Sciatic nerve (tissue), 2 donors: ENCODE measurements around the gene NRAP. TPM values are rescaled to one million over a fixed set of nuclear protein-coding genes. Genes with fewer than 3 reads are reported as not detected.

ENCODE experiments used
- ATAC-seq: fragments of 200-7000 bp; cut with Tn5 transposase; one replicate; pipeline ENCODE4 v1.9.1; 2020; ENCODE audit warnings: mild to moderate bottlenecking, moderate library complexity
- DNase-seq: peaks from one replicate; pipeline ENCODE4 v3.0.0-alpha.2; 2020; ENCODE audit warnings: low spot score
- intact Hi-C: fragments of 100-400 bp; cut with DNase I; formaldehyde crosslinking; loops from one replicate; pipeline ENCODE4 v1.14.2; 2022
- total RNA-seq: library from RNA; stranded (reverse); fragmentation: NEBNext Ultra II Directional; extraction: Animal tissue kit (Norgen Biotek cat#: 25700); gene quantifications from one replicate; pipeline ENCODE4 v1.2.1, GENCODE V29; 2021
- donor health status: DM: no; HTN: no; CAD: no.
- donor health status: DM: no; HTN: no; CAD: no.

The NRAP gene
- total RNA-seq, 1 donor from 2014 or later: not detected

DNA sequence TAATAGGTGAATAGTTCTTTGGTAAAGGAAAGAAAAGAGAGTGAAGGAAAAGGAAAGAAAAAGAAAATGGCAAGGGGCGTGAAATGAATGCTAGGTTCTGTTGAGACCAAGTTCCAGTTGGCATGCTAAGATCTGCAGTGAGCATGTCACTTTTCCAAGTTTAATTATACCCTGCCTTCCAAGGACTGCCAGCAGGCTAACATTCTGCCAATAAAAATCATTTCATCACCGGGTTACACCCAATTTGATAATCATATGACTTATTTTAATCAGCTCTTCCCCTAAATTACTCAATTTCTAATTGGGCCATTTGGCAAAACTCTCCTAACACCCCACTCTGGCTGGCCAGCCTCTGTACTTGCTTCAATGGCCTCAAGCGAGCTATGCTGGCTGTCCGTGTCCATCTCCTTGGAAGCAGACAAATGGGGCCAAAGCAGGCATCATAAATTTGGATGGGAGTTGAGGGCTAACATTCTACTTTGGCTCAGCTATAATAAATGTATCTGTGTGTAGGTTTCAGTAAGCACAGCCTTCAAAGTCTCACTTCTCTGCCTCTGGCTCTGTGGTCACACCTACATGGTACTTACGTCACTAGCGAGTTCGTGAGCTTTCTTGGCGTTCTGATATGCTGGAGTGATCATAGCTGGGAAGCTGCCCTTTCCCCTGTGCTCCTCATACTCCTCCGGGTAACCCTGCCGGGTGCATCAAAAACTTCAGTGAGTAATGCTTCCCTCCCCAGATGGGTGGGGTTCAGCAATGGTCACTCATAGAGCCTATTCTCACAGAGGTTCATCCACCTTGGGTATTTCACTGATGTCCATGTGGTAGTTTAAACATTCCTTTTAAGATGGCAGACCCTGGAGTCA, 17.3 kb downstream of the NRAP start:
- DNase-seq (no peak), ATAC-seq (peak; percentile 42)
- intact Hi-C loops: no loop called here

DNA sequence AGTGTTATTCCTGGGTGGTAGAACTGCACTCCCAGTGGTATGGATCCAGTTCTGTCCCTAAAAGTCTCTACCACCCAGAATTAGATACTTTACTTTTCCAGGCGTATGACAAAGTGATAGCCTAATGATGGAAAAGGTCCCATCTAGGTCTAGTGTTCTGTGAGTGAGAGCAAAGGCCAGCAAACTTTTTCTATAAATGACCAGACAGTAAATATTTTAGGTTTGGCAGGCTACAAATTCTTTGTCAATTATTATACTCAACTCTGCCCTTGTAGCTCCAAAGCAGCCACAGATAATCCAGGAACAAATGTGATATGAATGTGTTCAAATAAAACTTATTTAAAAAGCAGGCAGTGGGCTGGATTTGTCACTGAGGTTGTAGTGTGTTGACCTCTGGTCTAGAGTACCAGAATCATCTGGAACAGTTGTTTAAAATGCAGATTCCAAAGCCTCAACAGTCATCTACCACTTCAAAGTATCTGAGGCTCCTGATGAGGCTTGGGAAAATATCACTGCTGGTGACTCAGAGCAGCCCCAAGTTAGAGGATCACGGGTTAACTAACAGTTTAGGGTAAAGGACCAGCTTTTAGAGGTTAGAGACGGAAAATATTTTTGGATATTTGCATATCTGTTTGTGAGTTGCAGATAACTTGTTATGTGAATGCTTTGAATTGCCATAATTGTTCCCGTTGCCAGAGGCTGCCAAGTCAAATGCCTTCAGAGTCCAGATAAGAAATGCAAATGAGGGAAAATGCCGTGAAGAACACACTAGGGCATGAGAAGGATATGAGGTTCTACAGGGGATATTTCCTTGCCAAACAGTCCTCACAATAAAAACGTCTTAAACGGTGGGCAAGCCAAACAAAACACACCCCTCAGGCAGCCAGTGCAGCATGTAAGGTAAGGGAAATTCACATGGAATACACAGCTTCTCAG, 19.4 kb downstream of the NRAP start:
- intact Hi-C loops: no loop called here
- no peak for ATAC-seq
- DNase-seq: no peak

DNA sequence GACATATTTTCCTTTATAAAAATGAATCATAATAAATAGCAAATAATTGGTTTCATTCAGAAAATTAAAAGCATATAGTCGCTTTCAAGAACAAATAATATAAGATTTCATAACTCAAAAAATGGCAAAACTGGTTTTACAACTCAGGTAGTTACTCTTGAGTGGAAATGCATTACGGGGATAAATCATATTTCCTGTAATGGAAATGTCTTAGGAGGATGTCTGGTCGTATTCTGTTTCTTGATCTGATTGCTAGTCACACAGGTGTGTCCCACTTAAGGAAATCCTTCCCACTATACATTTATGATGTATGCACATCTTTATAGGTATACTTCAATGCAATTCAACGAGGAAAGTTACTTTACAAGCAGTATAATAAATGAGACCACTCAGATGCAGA, 20.7 kb downstream of the NRAP start:
- ATAC-seq (no peak), DNase-seq (no peak)
- intact Hi-C loops: no loop called here

DNA sequence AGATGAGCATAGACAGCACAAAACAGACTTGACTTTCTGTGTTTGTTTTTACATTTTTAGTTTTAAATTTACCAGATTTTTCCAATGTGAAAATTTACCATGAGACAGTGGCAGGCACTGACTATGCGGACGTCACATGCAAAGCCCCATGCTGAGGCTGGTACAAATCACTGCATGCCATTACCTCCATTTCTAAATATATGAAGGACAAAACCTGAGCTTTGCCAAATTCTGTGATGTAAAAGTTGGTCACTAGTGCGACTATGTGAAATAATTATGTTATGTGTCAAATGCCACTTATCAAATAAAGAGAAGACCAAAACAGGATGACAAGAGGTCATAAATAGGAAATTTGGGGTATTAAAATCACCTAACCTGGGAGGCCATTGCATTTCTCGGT, 22.1 kb downstream of the NRAP start:
- ATAC-seq: no peak
- no peak for DNase-seq
- intact Hi-C loops: no loop called here

DNA sequence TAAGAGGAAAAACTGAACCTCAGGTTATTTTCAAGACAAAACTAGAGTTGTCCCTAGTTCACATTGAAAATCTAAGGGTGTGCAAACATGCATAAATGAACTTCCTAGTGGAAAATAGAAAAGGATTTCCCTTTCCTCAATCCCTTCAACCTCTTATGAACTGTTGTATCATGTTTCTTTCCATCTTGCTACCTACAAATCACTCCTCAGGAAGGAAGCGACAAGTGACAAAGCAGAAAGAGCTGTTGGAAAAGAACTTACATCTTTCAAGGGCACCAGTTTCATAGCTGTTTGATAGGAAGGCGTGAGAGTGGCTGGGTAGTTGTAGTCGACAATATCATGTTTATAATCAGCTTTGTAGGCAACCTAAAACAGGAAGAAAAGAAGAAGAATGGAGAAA, 23.9 kb downstream of the NRAP start:
- DNase-seq (no peak), ATAC-seq (no peak)
- intact Hi-C loops: no loop called here

DNA sequence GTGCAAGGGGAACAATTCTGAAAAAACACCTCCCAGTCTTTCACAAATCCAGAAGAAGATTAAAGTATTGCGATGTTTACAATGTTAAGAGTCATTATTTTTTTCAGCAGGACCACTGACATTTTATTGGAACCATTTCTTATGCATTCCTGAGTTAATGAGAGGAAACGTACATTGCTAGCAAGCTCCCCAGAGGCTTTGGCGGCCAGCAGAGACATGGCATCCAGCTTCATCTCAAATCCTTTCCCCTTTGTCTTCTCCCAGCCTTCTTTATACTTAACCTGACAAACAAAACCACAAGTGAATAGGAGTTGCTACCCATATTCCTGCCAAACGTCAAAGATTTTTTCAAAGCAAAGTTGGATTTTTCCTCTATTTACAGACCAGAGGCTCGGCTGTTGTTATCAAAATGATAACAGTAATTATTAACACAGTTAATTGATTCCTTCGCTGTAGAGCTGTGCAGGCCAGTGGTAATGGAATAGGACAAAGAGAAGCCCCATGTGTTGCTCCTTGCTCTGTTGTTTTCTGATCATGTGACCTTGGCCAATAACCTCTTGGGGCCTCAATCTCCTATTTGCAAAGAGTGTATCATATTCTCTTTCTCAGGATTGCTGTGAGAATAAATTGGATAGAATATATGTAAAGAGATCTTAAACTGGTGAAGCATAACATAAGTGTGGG, 32.0 kb downstream of the NRAP start:
- DNase-seq (no peak), ATAC-seq (no peak)
- intact Hi-C loops: no loop called here

DNA sequence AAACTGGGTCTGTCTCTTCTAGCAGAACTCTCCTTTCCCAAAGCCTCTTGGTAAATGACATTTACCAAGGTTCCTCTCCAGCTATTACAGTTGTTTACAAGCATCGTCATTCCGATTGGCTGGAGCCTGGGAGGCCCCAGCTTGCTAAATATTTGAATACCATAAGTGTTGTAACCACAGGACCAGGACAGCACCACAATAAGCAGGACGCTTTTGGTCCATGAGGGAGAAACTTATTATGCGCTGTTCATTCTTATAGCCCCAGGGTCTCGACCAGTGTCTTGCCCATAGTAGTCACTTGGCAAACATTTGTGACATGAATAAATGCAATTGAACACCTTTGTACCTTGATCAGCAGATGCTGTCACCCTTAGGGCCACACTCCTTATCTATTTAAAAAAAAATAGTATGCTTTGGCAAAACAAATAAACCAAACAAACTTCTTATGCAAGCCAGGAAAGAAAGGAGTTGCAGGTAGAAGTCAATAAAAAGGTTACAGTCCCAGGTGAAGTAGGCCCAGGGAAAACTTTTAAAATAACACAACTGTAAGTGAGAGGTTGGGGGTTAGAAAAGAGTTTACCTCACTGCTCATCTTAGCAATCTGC, 32.8 kb downstream of the NRAP start:
- intact Hi-C loops: no loop called here
- no peak for ATAC-seq
- no peak for DNase-seq

DNA sequence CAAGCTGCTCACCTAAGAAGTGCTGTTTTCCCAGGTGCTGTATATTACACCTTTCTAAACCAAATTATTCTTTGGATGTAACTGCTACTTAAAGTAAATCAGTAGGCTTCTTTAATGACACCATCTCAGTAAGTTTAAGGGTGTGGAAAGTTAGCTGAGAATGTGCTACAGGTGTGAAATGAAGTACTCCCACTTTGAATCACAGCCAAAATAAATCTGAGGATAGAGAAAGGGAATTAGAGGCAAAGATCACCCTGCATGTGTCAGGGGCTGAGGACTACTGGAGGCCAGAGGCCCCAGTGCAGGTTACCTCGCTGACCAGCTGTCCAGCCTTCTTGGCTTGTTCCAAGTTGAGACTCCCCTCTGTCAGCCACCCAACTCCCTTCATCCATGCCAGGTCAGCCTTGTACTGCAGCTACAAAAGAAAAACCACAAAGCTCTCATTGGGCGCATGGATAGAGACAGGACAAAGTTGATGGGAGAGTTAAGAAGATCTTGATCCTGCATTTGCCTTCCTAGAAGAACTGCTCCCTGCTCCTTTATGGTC, 35.2 kb downstream of the NRAP start:
- ATAC-seq (no peak), DNase-seq (no peak)
- intact Hi-C loops: no loop called here

DNA sequence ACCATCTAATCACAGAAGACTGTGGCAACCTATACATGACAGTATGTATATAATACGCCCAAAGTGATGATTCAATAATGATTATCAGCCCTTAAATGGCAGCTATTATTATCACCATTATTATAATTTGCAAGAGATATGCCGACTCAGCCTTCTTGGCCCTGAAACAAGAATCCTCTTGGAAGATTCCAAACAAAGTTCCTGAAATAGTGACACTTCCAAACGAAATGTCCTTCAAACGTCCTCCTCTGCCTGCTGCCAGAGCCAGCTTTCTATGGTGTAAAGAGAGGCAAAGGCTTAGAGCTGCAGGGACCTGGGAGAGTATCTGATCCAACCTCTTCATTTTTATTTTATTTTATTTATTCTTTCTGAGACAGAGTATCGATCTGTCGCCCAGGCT, 36.0 kb downstream of the NRAP start:
- no peak for DNase-seq
- no peak for ATAC-seq
- intact Hi-C loops: no loop called here

DNA sequence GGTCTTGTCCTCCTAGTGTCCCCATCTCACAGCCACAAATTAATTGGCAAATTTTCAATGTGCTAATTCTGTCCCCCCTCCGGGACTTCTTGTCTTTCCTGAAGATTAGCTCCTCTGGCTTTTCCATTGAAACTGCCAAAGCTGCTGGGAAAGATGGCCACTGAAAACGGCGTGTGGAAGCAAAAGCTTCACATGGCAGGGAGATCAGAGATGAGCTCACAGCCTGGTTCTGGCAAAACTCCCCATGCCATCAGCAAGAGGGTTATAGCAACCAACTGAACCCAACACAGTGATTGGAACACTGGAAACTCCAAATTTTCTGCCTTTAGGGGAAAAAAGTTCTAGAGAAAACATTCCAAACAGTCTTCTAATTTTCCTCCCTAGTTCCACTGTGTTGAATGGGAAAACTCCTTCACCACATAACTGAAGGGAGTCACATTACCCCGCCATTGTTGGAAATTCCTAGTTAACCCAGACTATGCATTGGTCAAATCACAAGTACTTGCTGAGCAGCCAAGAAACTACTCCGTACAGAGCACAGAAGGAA, 37.0 kb downstream of the NRAP start:
- DNase-seq (no peak), ATAC-seq (no peak)
- intact Hi-C loops: no loop called here

DNA sequence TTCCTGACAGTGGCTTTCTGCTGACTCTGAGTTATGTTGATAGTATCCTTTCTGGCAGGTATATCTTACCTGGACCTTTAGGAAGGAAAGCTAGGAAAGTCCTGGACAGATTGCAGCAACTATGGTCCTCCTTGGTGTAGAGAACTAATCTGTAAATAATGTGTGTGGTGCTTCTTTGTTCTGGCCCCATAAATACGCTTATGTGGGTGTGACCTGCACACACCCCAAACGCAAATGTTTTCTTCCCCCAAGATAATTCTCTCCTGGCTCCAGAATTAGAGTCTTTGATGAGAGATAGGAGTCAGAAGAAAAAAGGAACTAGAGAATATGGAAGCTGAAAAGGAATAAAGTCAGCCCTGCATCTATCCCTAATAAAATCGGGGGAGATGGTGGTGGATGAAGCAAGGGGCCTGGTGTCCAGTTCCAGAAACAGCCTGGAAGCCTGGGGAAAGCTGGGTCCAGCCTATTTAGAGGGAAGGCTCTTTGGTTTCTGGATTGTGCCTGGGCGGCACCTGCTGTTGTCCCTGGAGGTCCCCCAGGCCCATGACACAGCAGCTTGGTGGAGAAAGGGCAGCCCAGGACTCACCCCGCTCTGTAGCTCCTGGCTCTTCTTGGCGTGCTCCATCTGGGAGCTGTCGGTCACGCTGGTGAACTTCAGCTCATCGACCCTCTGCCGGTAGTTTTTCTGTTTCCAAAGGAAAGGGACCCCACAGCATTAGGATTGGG, 38.2 kb downstream of the NRAP start:
- DNase-seq: no peak
- intact Hi-C loops: no loop called here
- ATAC-seq: no peak

DNA sequence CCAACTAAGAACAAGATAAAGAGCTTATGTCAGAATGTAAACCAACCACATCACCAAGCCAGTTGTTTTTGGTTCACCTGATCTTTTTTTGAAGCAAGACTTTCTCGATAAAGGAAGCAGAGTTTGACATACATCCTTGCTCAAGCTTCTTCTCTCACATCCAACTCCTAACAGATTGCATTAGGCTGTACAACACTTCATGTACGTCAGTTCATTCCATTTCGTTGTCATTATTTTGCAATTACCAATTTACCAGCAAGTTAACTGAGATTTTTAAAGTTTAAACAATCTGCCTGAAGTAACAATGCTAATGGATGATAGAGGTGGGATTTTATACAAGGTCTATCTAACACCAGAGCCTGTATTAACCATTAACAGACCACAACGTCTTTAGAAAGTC, 41.0 kb downstream of the NRAP start:
- DNase-seq (no peak), ATAC-seq (no peak)
- intact Hi-C loops: no loop called here

DNA sequence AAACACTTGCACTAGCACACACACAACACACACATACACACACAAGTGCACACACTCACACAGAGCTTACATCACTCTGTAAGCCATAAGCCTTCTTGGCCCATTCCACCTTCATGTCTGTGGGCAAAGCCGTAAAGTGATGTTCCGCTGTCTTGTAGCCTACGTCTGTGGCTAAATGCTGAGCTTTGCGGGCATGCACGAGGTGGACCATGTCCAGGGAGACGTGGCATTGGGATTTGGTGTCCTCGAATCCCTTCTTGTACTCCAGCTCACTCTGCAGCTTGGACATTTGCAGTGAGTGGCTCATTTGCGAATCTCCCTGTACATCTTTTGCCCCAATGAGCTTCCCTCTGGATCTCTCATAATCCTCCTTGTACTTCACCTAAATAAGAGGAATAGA, 42.0 kb downstream of the NRAP start:
- intact Hi-C loops: no loop called here
- no peak for ATAC-seq
- DNase-seq: no peak

DNA sequence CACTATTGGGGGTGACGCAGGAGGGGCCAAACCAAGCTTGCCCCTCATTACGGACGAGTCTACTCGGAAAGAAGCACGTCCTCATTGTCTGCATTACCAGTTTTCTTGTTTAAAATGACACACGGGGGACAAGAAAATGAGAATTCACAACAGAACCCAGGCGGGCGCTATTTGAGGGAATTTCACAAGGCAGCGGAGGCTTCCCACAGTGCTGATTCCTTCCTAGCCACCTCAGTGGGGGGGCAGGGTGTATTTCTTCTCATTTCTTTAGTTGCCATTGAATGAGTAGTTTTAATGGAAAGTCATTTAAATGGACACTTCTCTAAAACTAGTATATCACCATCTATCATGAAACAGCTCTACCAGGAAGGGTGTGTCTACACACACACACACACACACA, 42.9 kb downstream of the NRAP start:
- DNase-seq: no peak
- intact Hi-C loops: no loop called here
- ATAC-seq: no peak

DNA sequence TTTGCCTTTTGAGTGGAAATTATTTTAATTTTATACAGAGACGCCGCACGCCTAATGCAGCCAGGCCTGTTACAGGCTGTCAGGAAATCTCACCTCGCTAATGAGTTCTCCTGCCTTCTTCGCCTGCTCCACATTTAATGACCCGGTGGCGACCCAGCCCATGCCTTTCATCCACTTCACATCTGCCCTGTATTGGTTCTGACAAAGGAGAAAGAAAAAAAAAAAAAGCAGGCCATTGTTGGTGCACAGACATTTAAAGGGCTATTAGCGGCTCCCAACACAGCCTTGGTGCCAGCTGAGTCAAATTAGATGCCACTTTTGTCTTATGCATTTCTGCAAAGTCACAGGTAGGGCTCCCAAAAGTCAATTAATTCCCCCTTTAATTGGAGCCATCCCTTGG, 43.3 kb downstream of the NRAP start:
- no peak for DNase-seq
- intact Hi-C loops: no loop called here
- ATAC-seq: no peak

DNA sequence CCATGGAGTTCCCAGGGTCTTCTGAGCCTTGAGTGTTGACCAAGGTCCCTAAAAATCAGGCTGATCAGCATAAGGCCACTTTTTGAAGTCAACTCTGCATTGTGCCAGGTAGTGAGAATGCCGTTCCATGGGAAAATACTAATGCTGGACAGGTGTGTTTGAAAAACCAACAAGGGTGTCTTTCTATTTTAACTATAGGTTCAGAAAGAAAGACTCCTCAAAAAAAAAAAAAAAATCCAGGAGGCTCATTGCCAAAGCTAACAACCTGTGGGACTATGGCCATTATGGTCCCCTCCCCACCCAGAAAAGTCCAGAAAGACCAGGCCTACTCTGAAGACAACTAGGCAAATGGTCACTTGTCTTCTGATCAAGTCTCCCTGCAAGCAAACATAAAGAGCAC, 44.4 kb downstream of the NRAP start:
- intact Hi-C loops: no loop called here
- ATAC-seq (no peak), DNase-seq (no peak)

DNA sequence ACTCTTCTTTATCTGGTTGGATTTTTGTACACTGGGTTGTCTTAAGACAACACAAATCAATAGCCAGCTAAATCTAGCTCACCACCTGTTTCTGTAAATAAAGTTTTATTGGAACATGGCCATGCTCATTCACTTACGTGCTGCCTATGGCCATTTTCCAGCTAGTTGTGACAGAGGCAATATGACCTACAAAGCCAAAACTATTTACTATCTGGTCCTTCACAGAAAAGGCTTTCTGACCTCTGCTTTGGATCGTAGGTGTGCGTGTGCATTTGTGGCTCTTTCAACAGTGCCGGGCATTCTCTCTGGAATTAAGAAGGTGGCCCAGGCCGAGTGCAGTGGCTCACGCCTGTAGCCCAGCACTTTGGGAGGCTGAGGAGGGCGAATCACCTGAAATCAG, 45.5 kb downstream of the NRAP start:
- ATAC-seq (no peak), DNase-seq (no peak)
- intact Hi-C loops: no loop called here

DNA sequence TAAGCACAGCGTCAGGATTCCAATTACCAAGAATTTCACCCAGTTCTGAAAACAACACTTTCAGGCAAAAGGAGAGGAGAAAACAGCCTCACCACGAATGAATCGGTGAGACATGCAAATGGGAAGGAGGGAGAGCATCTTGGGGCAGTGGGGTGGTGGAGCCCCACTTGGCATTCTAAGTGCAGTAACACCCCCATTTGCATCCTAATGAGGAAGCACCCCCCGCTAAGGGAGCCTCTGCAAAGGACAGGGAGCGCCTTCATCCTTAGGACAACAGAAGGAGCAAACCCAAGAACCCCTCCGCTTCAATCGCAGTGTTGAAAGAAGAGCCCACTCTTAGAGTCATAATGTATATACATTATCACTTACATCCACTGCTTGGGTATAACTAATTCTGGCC, 46.8 kb downstream of the NRAP start:
- intact Hi-C loops: no loop called here
- no peak for ATAC-seq
- DNase-seq: no peak
